ENCODE data around the gene ZNF33B. TPM values are rescaled to one million over a fixed set of nuclear protein-coding genes. Genes with fewer than 3 reads are reported as not detected.

Gene ZNF33B
- total RNA-seq, 4 donors from 2014 or later = 5.3 to 38.6 (median 21.3) TPM

GRCh38 chr10:42645516-42645915, 7.1 kb upstream of the ZNF33B start:
- Histone ChIP-seq H3K27me3 (no peaks in the 10 kb centered on the region), H3K4me3 (no peak overlapping the region), H3K9me3 (no peaks in the 10 kb centered on the region), H3K27ac (no peak overlapping the region), H3K4me1 (no peaks in the 10 kb centered on the region), H3K36me3 (no peaks in the 10 kb centered on the region)
- TF ChIP-seq CTCF (IDR thresholded peaks at IDR 0.05) (no peak), POLR2A (IDR thresholded peaks at IDR 0.05) (no peak)
- no peak for DNase-seq
- intact Hi-C loops (cut with DNase I; ENCODE audit: low total_unique reads) = no loop called here

- H3K27ac ChIP-seq = no peak overlapping the region
- no peaks in the 10 kb centered on the region for H3K4me1 ChIP-seq
- H3K4me3 ChIP-seq = no peak overlapping the region
- no peaks in the 10 kb centered on the region for H3K36me3 ChIP-seq
- H3K27me3 ChIP-seq = no peaks in the 10 kb centered on the region
- intact Hi-C loops (cut with DNase I; ENCODE audit: low total_unique reads) = no loop called here
- H3K9me3 ChIP-seq = no peaks in the 10 kb centered on the region
- no peak for DNase-seq
- TF ChIP-seq CTCF (IDR thresholded peaks at IDR 0.05) (no peak), POLR2A (IDR thresholded peaks at IDR 0.05) (no peak)
Observed at GRCh38 chr10:42645103-42645502, 6.7 kb upstream of the ZNF33B start.

GRCh38 chr10:42640610-42641229, 2.4 kb upstream of the ZNF33B start:
- Histone ChIP-seq H3K27me3 (no peaks in the 10 kb centered on the region), H3K9me3 (no peaks in the 10 kb centered on the region), H3K27ac (no peak overlapping the region), H3K4me3 (no peak overlapping the region), H3K36me3 (no peaks in the 10 kb centered on the region), H3K4me1 (no peaks in the 10 kb centered on the region)
- intact Hi-C loops (cut with DNase I; ENCODE audit: low total_unique reads) = no loop called here
- no peak for DNase-seq
- TF ChIP-seq CTCF (IDR thresholded peaks at IDR 0.05) = no peak
- no peak for TF ChIP-seq POLR2A (IDR thresholded peaks at IDR 0.05)

- H3K36me3 ChIP-seq = no peaks in the 10 kb centered on the region
- H3K9me3 ChIP-seq = no peaks in the 10 kb centered on the region
- no peaks in the 10 kb centered on the region for H3K27me3 ChIP-seq
- intact Hi-C loops (cut with DNase I; ENCODE audit: low total_unique reads) = no loop called here
- DNase-seq = no peak
- TF ChIP-seq POLR2A (IDR thresholded peaks at IDR 0.05) = no peak
- TF ChIP-seq CTCF (IDR thresholded peaks at IDR 0.05) = no peak
- peak overlapping the region; percentile 66 to 72 for H3K4me3 ChIP-seq
- H3K4me1 ChIP-seq = no peaks in the 10 kb centered on the region
- peak overlapping the region; percentile 88 to 93 for H3K27ac ChIP-seq
Observed at GRCh38 chr10:42638821-42639270, 476 bp upstream of the ZNF33B start.

GRCh38 chr10:42637648-42638054, 719 bp downstream of the ZNF33B start:
- peak overlapping the region; percentile 88 to 93 for H3K27ac ChIP-seq
- H3K4me3 ChIP-seq = peak overlapping the region; percentile 66 to 72
- H3K4me1 ChIP-seq = no peaks in the 10 kb centered on the region
- no peaks in the 10 kb centered on the region for H3K27me3 ChIP-seq
- intact Hi-C loops (cut with DNase I; ENCODE audit: low total_unique reads) = no loop called here
- H3K9me3 ChIP-seq = no peaks in the 10 kb centered on the region
- no peaks in the 10 kb centered on the region for H3K36me3 ChIP-seq
- no peak for TF ChIP-seq CTCF (IDR thresholded peaks at IDR 0.05)
- TF ChIP-seq POLR2A (IDR thresholded peaks at IDR 0.05) = no peak
- peak in 1 of 2 donors; percentile 12 for DNase-seq

Measured in uterus (tissue), 4 donors.